Measurements from ENCODE around the gene COL4A1.

COL4A1 gene

GRCh38 chr13:110133425-110134235 is 173.3 kb downstream of the COL4A1 start:
- TF ChIP-seq CTCF (IDR thresholded peaks at IDR 0.05; ENCODE audit: control insufficient read depth, insufficient read depth, low read depth, low read length, missing control alignments) = no peak
- DNase-seq (ENCODE audit: low read depth) = no peak
- no peak overlapping the region for H3K4me3 ChIP-seq (ENCODE audit: control insufficient read depth, low read depth, low read length)

DNA sequence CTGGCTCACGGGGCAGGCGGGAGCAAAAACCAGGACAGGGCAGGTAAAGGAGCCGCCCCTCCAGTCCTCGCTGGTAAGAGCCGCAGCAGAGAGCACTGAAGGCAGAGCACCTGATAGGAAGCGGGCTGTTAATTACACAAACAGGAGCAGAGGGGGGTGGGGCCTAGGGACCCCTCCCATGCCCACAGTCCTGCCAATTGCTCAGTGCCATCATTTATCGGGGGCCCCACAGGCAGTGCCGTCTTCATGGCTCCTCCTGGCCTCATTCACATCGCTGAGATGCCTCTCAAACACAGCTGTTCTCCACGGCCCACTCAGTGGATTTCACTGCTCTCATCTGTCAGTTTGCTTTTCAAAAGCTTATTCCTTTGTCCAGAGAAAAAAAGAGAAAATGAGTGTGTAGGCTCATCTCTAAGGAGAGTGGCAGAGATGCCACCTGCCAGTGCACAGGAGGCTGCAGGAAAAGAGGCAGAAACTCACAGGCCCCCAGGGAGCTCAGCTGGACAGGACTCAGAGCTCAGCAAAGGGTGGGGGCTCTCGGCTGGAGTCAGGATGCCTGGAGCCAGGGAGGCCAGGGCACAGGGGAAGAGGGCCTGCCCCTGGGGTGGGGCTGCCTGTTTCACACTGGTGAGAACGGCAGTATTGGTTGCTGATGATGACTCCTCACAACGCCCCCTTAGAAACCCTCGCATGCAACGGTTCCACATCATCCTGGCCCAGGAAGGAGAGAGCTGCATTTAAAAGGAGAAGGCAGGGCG is 174.6 kb downstream of the COL4A1 start:
- DNase-seq (ENCODE audit: low read depth) = no peak
- H3K4me3 ChIP-seq (ENCODE audit: control insufficient read depth, low read depth, low read length) = no peak overlapping the region
- TF ChIP-seq CTCF (IDR thresholded peaks at IDR 0.05; ENCODE audit: control insufficient read depth, insufficient read depth, low read depth, low read length, missing control alignments) = no peak

- H3K4me3 ChIP-seq (ENCODE audit: control insufficient read depth, low read depth, low read length) = no peak overlapping the region
- no peak for TF ChIP-seq CTCF (IDR thresholded peaks at IDR 0.05; ENCODE audit: control insufficient read depth, insufficient read depth, low read depth, low read length, missing control alignments)
- no peak for DNase-seq (ENCODE audit: low read depth)
Measured at GRCh38 chr13:110131424-110131823, 175.5 kb downstream of the COL4A1 start.

DNA sequence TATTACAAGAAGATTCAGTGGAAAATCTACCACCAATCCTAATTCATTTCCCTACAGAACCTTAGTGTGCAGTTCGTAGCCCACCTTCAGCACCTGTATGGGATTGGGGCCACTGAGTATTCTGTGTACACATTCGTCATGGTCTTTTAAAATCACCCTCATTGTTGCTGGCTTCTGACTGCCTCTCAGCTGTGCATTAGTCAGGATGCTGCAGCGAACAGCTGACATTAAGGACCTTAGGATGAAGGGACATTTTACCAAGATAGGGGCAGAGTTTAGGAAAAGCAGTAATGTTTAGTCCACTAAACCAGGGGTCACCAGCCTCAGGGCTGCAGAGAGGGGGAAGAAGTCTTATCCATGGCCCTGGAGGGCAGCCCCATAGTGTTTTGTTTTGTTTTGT is 176.5 kb downstream of the COL4A1 start:
- DNase-seq (ENCODE audit: low read depth) = no peak

DNA sequence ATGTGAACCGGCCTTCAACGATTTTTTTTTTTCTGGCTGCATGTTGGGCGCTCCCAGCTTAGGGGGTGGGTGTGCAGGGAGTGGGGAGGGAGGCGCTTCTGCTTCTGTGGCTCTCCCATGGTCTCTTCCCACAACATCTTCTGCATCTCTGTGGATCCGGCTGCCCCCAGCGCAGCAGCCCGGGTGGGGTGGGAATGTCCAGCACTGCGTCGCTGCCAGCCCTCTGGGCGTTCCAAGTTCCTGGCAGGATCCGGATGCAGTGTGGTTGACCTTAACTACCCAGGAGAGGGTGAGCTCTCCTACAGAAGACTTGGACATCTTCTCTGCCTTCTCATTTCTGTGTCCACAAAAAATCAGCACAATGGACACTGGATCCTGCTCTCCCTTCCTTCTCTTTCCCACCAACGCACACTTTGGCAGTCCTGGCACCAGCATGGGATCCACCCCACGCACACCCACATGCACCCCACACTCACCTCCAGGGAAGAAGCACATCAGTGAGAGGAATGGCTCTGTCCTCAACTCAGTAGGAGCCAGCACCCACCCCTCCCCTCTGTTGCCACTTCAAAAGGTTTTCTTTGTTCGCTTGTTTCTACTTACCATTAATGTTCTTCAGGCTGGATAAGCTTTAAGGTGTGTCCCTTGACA is 177.3 kb downstream of the COL4A1 start:
- DNase-seq (ENCODE audit: low read depth) = no peak
- no peak overlapping the region for H3K4me3 ChIP-seq (ENCODE audit: control insufficient read depth, low read depth, low read length)
- no peak for TF ChIP-seq CTCF (IDR thresholded peaks at IDR 0.05; ENCODE audit: control insufficient read depth, insufficient read depth, low read depth, low read length, missing control alignments)

More for the DNA sequence above, 176.5 kb downstream of the COL4A1 start:
- no peak for TF ChIP-seq CTCF (IDR thresholded peaks at IDR 0.05; ENCODE audit: control insufficient read depth, insufficient read depth, low read depth, low read length, missing control alignments)
- no peak overlapping the region for H3K4me3 ChIP-seq (ENCODE audit: control insufficient read depth, low read depth, low read length)

- DNase-seq (ENCODE audit: low read depth) = no peak
- no peak for TF ChIP-seq CTCF (IDR thresholded peaks at IDR 0.05; ENCODE audit: control insufficient read depth, insufficient read depth, low read depth, low read length, missing control alignments)
- no peak overlapping the region for H3K4me3 ChIP-seq (ENCODE audit: control insufficient read depth, low read depth, low read length)
Measured at GRCh38 chr13:110129076-110129475, 177.9 kb downstream of the COL4A1 start.

Measured in AG09309 (cell line).